ENCODE measurements around the gene SLC4A5.

SLC4A5 gene

DNA sequence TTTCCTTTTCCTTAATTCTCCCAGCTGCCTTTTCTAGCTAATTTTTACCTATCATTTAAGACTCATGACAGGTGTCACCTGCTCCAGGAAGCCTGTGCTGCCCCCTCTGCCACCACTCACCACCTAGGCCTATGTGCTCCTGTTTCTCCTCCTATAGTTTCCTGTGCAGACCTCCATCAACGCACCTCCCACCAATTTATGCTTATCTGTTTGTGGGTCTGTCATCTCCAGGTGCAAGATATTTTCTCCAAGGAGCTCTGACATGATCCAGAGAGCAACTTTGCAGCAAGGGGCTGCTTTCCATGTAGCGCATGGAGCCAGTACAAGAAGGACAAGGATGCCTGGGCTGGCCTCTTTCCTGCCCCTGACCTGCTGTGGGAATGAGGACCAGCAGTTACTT, 42.7 kb downstream of the SLC4A5 start:
- DNase-seq (ENCODE audit: low read depth), result no peak
- no peak overlapping the region for H3K4me3 ChIP-seq (ENCODE audit: control insufficient read depth, low read depth, low read length)
- TF ChIP-seq, protein P1, sequence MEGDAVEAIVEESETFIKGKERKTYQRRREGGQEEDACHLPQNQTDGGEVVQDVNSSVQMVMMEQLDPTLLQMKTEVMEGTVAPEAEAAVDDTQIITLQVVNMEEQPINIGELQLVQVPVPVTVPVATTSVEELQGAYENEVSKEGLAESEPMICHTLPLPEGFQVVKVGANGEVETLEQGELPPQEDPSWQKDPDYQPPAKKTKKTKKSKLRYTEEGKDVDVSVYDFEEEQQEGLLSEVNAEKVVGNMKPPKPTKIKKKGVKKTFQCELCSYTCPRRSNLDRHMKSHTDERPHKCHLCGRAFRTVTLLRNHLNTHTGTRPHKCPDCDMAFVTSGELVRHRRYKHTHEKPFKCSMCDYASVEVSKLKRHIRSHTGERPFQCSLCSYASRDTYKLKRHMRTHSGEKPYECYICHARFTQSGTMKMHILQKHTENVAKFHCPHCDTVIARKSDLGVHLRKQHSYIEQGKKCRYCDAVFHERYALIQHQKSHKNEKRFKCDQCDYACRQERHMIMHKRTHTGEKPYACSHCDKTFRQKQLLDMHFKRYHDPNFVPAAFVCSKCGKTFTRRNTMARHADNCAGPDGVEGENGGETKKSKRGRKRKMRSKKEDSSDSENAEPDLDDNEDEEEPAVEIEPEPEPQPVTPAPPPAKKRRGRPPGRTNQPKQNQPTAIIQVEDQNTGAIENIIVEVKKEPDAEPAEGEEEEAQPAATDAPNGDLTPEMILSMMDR (IDR thresholded peaks at IDR 0.05; ENCODE audit: control insufficient read depth, insufficient read depth, low read depth, low read length, missing control alignments), result no peak

DNA sequence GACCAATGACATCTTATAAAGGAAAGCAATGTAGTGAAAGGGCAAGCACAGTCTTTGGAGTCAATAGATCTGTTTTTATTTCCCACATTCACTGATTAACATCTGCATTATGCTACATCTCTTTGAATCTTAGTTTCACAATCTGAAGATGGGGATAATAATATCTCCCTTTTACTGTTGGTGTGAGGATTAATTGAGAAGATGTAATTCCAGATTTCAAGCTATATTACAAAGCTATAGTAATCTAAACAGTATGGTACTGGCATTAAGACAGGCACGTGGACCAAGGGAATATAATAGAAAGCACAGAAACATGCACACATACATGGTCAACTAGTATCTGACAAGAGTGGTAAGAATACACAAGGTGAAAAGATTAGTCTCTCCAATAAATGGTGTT, 45.3 kb downstream of the SLC4A5 start:
- TF ChIP-seq, protein P1 (IDR thresholded peaks at IDR 0.05; ENCODE audit: control insufficient read depth, insufficient read depth, low read depth, low read length, missing control alignments), result no peak
- DNase-seq (ENCODE audit: low read depth), result no peak
- no peak overlapping the region for H3K4me3 ChIP-seq (ENCODE audit: control insufficient read depth, low read depth, low read length)

DNA sequence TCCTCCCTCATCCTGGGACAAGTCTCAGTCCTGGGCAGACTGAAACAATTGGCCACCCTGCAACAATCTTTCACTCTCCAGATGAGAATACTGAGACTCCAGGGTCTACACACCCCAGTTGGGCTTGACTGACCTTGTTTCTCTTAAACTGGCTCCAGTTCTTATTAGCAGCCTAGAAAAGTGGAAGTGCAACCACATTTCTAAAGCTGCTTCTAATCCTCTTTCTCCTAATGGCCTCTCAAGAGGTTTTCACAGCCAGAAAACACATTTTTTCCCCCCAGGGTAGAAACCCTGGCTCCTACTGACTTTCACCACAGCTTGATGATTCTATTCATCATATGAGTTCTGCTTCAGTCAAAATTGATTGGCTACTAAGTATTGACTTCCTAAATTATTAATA, 45.8 kb downstream of the SLC4A5 start:
- no peak overlapping the region for H3K4me3 ChIP-seq (ENCODE audit: control insufficient read depth, low read depth, low read length)
- TF ChIP-seq, protein P1 (IDR thresholded peaks at IDR 0.05; ENCODE audit: control insufficient read depth, insufficient read depth, low read depth, low read length, missing control alignments), result no peak
- no peak for DNase-seq (ENCODE audit: low read depth)

DNA sequence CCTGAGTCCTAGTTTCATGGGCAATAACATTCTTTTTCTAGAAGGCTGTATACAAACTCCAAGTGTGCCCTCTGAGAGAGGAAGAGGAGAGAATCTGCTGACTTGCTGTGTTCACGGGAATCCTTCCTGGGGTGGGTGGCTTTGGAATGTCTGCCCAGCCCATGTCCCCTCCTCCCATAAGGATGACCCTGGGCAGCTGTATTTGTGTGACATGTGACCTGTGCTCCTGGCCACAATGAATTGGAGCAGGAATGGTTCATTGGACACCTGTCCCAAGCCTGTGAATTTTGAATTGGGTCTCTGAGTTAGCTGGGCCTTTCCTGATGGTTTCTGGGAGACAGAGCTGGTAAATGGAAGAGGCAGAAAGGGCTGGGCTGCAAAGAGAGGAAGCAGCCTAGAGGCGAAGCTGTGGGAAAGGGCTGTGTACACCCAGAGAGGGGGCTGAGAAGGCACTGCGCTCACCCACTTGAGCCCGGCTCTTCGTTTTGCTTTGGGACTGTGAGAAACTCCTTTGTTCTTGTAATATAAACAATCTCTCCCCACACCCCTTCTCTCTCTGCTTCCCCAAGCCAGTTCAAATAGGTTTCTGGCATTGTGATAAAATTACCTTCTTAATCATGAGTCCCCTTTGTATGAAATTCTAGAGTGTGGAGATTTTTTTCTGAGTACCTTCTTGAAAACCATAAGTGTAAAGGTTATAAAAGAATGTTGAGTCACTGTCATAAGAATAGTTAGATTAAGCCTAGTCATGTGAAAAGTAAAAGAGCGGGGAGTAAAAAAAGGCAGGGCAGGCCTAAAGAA, 49.8 kb downstream of the SLC4A5 start:
- TF ChIP-seq, protein P1 (IDR thresholded peaks at IDR 0.05; ENCODE audit: control insufficient read depth, insufficient read depth, low read depth, low read length, missing control alignments), result no peak
- no peak for DNase-seq (ENCODE audit: low read depth)
- no peak overlapping the region for H3K4me3 ChIP-seq (ENCODE audit: control insufficient read depth, low read depth, low read length)

DNA sequence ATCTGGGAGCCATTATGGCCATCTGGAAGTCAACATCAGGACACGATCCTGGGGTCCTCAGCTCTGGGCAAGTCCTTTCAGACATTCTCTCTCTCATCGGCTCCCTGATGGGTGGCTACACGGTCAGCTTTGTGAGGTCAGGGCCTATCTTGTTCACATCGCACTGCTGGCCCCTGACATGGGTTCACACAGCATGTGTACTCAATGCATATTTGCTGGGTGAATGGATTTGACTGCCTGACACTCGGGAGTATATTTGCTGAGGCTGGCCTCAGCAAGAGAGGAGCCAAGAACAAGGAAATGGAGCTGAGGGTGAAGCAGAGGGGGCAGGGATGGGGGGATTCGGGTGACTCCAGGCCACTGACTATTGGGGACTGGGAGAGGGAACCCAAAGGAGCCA, 50.5 kb downstream of the SLC4A5 start:
- H3K4me3 ChIP-seq (ENCODE audit: control insufficient read depth, low read depth, low read length), result no peak overlapping the region
- no peak for DNase-seq (ENCODE audit: low read depth)
- TF ChIP-seq, protein P1 (IDR thresholded peaks at IDR 0.05; ENCODE audit: control insufficient read depth, insufficient read depth, low read depth, low read length, missing control alignments), result no peak

DNA sequence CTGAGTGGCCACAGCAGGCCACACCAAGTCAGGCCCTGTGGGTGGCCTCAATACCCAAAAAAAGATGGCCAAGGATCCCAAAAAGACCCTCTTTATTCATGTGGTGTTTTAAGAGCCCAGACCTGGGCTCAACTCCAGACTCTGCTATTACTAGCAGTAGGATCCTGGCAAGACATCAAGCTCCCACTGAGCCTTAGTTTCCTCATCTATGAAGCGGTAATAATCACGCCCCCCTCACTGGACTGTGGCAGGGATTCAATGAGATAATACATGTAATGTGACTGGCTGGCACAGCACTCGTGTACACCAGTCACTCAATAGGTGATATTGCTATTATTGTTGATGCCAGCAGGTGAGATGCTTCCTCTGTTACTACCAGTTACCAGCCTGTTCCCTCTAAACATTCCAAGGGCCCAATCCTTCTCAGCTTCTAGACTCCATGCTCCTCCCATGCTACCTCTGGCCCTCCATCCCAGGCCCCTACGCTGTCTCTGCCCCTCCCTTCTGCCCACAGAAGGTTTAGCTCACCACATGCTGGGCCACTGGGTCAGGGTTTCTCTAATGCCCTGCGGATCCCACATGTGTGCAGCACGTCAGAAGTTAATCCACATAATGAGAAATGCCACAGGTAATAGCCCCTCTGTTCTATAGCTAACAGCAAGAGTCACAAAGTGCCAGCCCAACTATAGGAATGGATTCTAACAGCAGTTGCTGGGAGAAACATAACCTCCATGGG, 51.2 kb downstream of the SLC4A5 start:
- H3K4me3 ChIP-seq (ENCODE audit: control insufficient read depth, low read depth, low read length), result no peak overlapping the region
- TF ChIP-seq, protein P1 (IDR thresholded peaks at IDR 0.05; ENCODE audit: control insufficient read depth, insufficient read depth, low read depth, low read length, missing control alignments), result no peak
- DNase-seq (ENCODE audit: low read depth), result no peak

Data from AG09309 (cell line).